ENCODE measurements around the gene NSD2.

- TF ChIP-seq CTCF (IDR thresholded peaks at IDR 0.05), result no peak
- no peak for TF ChIP-seq POLR2A (IDR thresholded peaks at IDR 0.05)
Measured at GRCh38 chr4:1938027-1938426, 66.8 kb downstream of the NSD2 start.
